ENCODE measurements around the gene SRD5A3. TPM values are rescaled to one million over a fixed set of nuclear protein-coding genes. Genes with fewer than 3 reads are reported as not detected.

The SRD5A3 gene
- 10 to 100 TPM; 27.1 to 31.3 TPM for total RNA-seq
- polyA plus RNA-seq (ENCODE audit: insufficient read length in 6 of 6) = 10 to 100 TPM; 12.1 to 19.7 (median 15.2) TPM
- long read RNA-seq, donor 1, full-length matches to known transcripts = 10 of 10 reads
- long read RNA-seq, donor 1, partial matches to known transcripts = 0 of 10 reads
- long read RNA-seq, donor 1, other reads (novel, unspliced or antisense) = 0 of 10 reads
- long read RNA-seq, donor 2, full-length matches to known transcripts = 11 of 16 reads
- long read RNA-seq, donor 2, partial matches to known transcripts = 5 of 16 reads
- long read RNA-seq, donor 2, other reads (novel, unspliced or antisense) = 0 of 16 reads
- long read RNA-seq, donor 3, full-length matches to known transcripts = 6 of 6 reads
- long read RNA-seq, donor 3, partial matches to known transcripts = 0 of 6 reads
- long read RNA-seq, donor 3, other reads (novel, unspliced or antisense) = 0 of 6 reads
- long read RNA-seq, donor 4, full-length matches to known transcripts = 35 of 45 reads
- long read RNA-seq, donor 4, partial matches to known transcripts = 1 of 45 reads
- long read RNA-seq, donor 4, other reads (novel, unspliced or antisense) = 9 of 45 reads
- long read RNA-seq, donor 5, full-length matches to known transcripts = 9 of 9 reads
- long read RNA-seq, donor 5, partial matches to known transcripts = 0 of 9 reads
- long read RNA-seq, donor 5, other reads (novel, unspliced or antisense) = 0 of 9 reads
- long read RNA-seq, donor 6, full-length matches to known transcripts = 12 of 12 reads
- long read RNA-seq, donor 6, partial matches to known transcripts = 0 of 12 reads
- long read RNA-seq, donor 6, other reads (novel, unspliced or antisense) = 0 of 12 reads
- long read RNA-seq, donor 7, full-length matches to known transcripts = 4 of 4 reads
- long read RNA-seq, donor 7, partial matches to known transcripts = 0 of 4 reads
- long read RNA-seq, donor 7, other reads (novel, unspliced or antisense) = 0 of 4 reads
- long read RNA-seq, donor 8, full-length matches to known transcripts = 7 of 7 reads
- long read RNA-seq, donor 8, partial matches to known transcripts = 0 of 7 reads
- long read RNA-seq, donor 8, other reads (novel, unspliced or antisense) = 0 of 7 reads
- long read RNA-seq, donor 9 = 0 reads
- long read RNA-seq, donor 10, full-length matches to known transcripts = 58 of 64 reads
- long read RNA-seq, donor 10, partial matches to known transcripts = 1 of 64 reads
- long read RNA-seq, donor 10, other reads (novel, unspliced or antisense) = 5 of 64 reads
- long read RNA-seq, donor 11, full-length matches to known transcripts = 8 of 8 reads
- long read RNA-seq, donor 11, partial matches to known transcripts = 0 of 8 reads
- long read RNA-seq, donor 11, other reads (novel, unspliced or antisense) = 0 of 8 reads
- long read RNA-seq, donor 12, full-length matches to known transcripts = 5 of 5 reads
- long read RNA-seq, donor 12, partial matches to known transcripts = 0 of 5 reads
- long read RNA-seq, donor 12, other reads (novel, unspliced or antisense) = 0 of 5 reads

- H3K4me1 ChIP-seq = peaks cover 11 to 29% of the 10 kb centered on the region in 2 donors
- H3K27ac ChIP-seq = peak within 1 kb of the TSS; percentile 97 to 98
- H3K9me3 ChIP-seq = no peaks in the 10 kb centered on the region
- peak; percentile 95 to 96 for TF ChIP-seq CTCF (IDR thresholded peaks at IDR 0.05)
- H3K4me3 ChIP-seq = peak within 1 kb of the TSS; percentile 59 to 60
- ATAC-seq (peak; percentile 99), DNase-seq (peak; percentile 80 to 98 (median 89))
- no peaks in the 10 kb centered on the region for H3K27me3 ChIP-seq
- no peaks in the 10 kb centered on the region for H3K36me3 ChIP-seq
- intact Hi-C loops (cut with DNase I) = loop anchor here in 1 of 2 donors (10.0 kb wide), 1 partner anchor 199 kb away; the partner anchor contains the start of gene CLOCK
Measured at GRCh38 chr4:55345980-55346850, at the start of gene SRD5A3. TSS of gene SRD5A3 (plus strand) at chr4:55346242. CDS start at chr4:55346337, 95 bp downstream.

- no peaks in the 10 kb centered on the region for H3K27me3 ChIP-seq
- intact Hi-C loops (cut with DNase I) = no loop called here
- no peaks in the 10 kb centered on the region for H3K4me1 ChIP-seq
- no peaks in the 10 kb centered on the region for H3K36me3 ChIP-seq
- TF ChIP-seq CTCF (IDR thresholded peaks at IDR 0.05) = no peak
- DNase-seq (no peak), ATAC-seq (no peak)
- H3K9me3 ChIP-seq = no peaks in the 10 kb centered on the region
- H3K27ac ChIP-seq = no peak overlapping the region
- no peak overlapping the region for H3K4me3 ChIP-seq
Measured at GRCh38 chr4:55297346-55297745, 48.7 kb upstream of the SRD5A3 start.

GRCh38 chr4:55303760-55304165 lies 42.3 kb upstream of the SRD5A3 start:
- peak overlapping the region in 1 of 2 donors; percentile 43 for H3K27ac ChIP-seq
- TF ChIP-seq CTCF (IDR thresholded peaks at IDR 0.05) = no peak
- peak; percentile 92 for ATAC-seq
- intact Hi-C loops (cut with DNase I) = no loop called here
- H3K4me1 ChIP-seq = peaks cover 10 to 11% of the 10 kb centered on the region in 2 donors
- no peaks in the 10 kb centered on the region for H3K36me3 ChIP-seq
- H3K4me3 ChIP-seq = no peak overlapping the region
- no peaks in the 10 kb centered on the region for H3K27me3 ChIP-seq
- DNase-seq = no peak
- no peaks in the 10 kb centered on the region for H3K9me3 ChIP-seq

DNA sequence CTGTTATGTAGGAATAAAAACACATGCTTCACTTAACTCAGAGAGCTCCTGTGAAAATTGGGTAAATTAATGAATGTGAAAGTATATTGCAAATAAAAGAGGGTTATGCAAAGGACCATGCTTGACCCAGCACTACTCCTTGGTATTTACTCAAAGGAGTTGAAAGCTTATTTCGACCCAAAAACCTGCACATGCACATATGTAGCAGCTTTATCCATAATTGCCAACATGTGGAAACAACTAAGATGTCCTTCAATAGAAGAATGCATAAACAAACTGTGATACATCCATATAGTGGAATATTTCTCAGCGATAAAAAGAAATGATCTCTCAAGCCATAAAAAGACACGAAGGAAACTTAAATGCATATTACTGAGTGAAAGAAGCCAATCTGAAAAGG lies 41.7 kb upstream of the SRD5A3 start:
- Histone ChIP-seq H3K9me3 (no peaks in the 10 kb centered on the region), H3K4me1 (peaks cover 10 to 11% of the 10 kb centered on the region in 2 donors), H3K27me3 (no peaks in the 10 kb centered on the region), H3K27ac (peak overlapping the region in 1 of 2 donors; percentile 43), H3K36me3 (no peaks in the 10 kb centered on the region), H3K4me3 (no peak overlapping the region)
- no peak for DNase-seq
- TF ChIP-seq CTCF (IDR thresholded peaks at IDR 0.05) = no peak
- no peak for ATAC-seq
- intact Hi-C loops (cut with DNase I) = no loop called here
